Activated naive CD4-positive, alpha-beta T cell treated with anti-CD3 and anti-CD28 coated beads for 36 hours (primary cell): ENCODE measurements around the gene MARCHF10. TPM values are rescaled to one million over a fixed set of nuclear protein-coding genes. Genes with fewer than 3 reads are reported as not detected.

Source experiments
- CTCF ChIA-PET: fragments of 350-600 bp; sonication (Branson Sonifier 250); formaldehyde crosslinking; loops from one replicate; lab custom pipeline; 2021; ENCODE audit warnings: antibody characterized with exemption; lab: Charles Lee
- DNase-seq: peaks from one replicate; pipeline ENCODE4 v3.0.0-alpha.2; 2020
- H3K27ac Mint-ChIP-seq: one replicate; pipeline ENCODE4 v1.8.0; 2021; ENCODE audit warnings: mild to moderate bottlenecking, mixed read lengths
- H3K27me3 Mint-ChIP-seq: one replicate; pipeline ENCODE4 v1.8.0; 2021; ENCODE audit warnings: low read depth, mixed read lengths
- H3K36me3 Mint-ChIP-seq: one replicate; pipeline ENCODE4 v1.8.0; 2021; ENCODE audit warnings: low read depth, mixed read lengths
- H3K4me1 Mint-ChIP-seq: one replicate; pipeline ENCODE4 v1.8.0; 2021; ENCODE audit warnings: low read depth, mixed read lengths
- H3K4me3 Mint-ChIP-seq: one replicate; pipeline ENCODE4 v1.8.0; 2021; ENCODE audit warnings: mild to moderate bottlenecking, moderate library complexity, mixed read lengths
- H3K9me3 Mint-ChIP-seq: one replicate; pipeline ENCODE4 v1.8.0; 2021; ENCODE audit warnings: mixed read lengths
- intact Hi-C: fragments of 100-400 bp; cut with micrococcal nuclease; formaldehyde crosslinking; loops from one replicate; pipeline ENCODE4 v1.15.1; 2023
- total RNA-seq, 2 experiments: library from RNA; stranded (reverse); gene quantifications; one replicate each; pipeline ENCODE4 v1.2.3, GENCODE V29; 2021

MARCHF10 gene
- total RNA-seq, 2 experiments from 2014 or later: not detected

GRCh38 chr17:62717889-62718288 lies 90.2 kb downstream of the MARCHF10 start:
- H3K27ac Mint-ChIP-seq: no peak overlapping the region
- DNase-seq: no peak
- peaks cover 6% of the 10 kb centered on the region for H3K9me3 Mint-ChIP-seq
- H3K36me3 Mint-ChIP-seq: peaks cover 6% of the 10 kb centered on the region
- H3K4me1 Mint-ChIP-seq: peaks cover 14% of the 10 kb centered on the region
- H3K4me3 Mint-ChIP-seq: no peak overlapping the region
- CTCF ChIA-PET: no interaction called here
- H3K27me3 Mint-ChIP-seq: peaks cover 20% of the 10 kb centered on the region
- intact Hi-C loops: no loop called here

GRCh38 chr17:62717589-62717855 lies 90.6 kb downstream of the MARCHF10 start:
- Mint-ChIP-seq H3K36me3 (peaks cover 6% of the 10 kb centered on the region), H3K27me3 (peaks cover 16% of the 10 kb centered on the region), H3K9me3 (peaks cover 6% of the 10 kb centered on the region), H3K4me1 (peaks cover 13% of the 10 kb centered on the region), H3K4me3 (no peak overlapping the region), H3K27ac (no peak overlapping the region)
- intact Hi-C loops: no loop called here
- DNase-seq: no peak
- CTCF ChIA-PET: no interaction called here

- DNase-seq: no peak
- intact Hi-C loops: no loop called here
- Mint-ChIP-seq H3K9me3 (peaks cover 6% of the 10 kb centered on the region), H3K4me3 (no peak overlapping the region), H3K27ac (no peak overlapping the region), H3K4me1 (peaks cover 12% of the 10 kb centered on the region), H3K36me3 (peaks cover 6% of the 10 kb centered on the region), H3K27me3 (peaks cover 13% of the 10 kb centered on the region)
- CTCF ChIA-PET: no interaction called here
Measured at GRCh38 chr17:62716834-62717588, 91.1 kb downstream of the MARCHF10 start.

- Mint-ChIP-seq H3K4me1 (peaks cover 12% of the 10 kb centered on the region), H3K4me3 (no peak overlapping the region), H3K27me3 (peaks cover 9% of the 10 kb centered on the region), H3K36me3 (peaks cover 6% of the 10 kb centered on the region), H3K27ac (no peak overlapping the region), H3K9me3 (peaks cover 6% of the 10 kb centered on the region)
- CTCF ChIA-PET: interaction anchor here (0.6 to 1.3 kb wide), 2 partner anchors 8 to 55 kb away, joined by 3 to 4 read pairs; no protein-coding TSS in a partner anchor
- no peak for DNase-seq
- intact Hi-C loops: no loop called here
Measured at GRCh38 chr17:62715882-62716390, 92.2 kb downstream of the MARCHF10 start.

- intact Hi-C loops: no loop called here
- Mint-ChIP-seq H3K27me3 (no peaks in the 10 kb centered on the region), H3K27ac (no peak overlapping the region), H3K4me1 (peaks cover 6% of the 10 kb centered on the region), H3K36me3 (no peaks in the 10 kb centered on the region), H3K4me3 (no peak overlapping the region), H3K9me3 (no peaks in the 10 kb centered on the region)
- no peak for DNase-seq
- CTCF ChIA-PET: interaction anchor here (0.9 kb wide), 1 partner anchor 11 kb away, joined by 3 read pairs; no protein-coding TSS in a partner anchor
Measured at GRCh38 chr17:62714016-62714777, 93.9 kb downstream of the MARCHF10 start.

GRCh38 chr17:62713086-62713881 lies 94.8 kb downstream of the MARCHF10 start:
- CTCF ChIA-PET: interaction anchor here (0.9 kb wide), 1 partner anchor 10 kb away, joined by 3 read pairs; no protein-coding TSS in a partner anchor
- no peaks in the 10 kb centered on the region for H3K36me3 Mint-ChIP-seq
- no peaks in the 10 kb centered on the region for H3K27me3 Mint-ChIP-seq
- H3K27ac Mint-ChIP-seq: no peak overlapping the region
- H3K9me3 Mint-ChIP-seq: peaks cover 3% of the 10 kb centered on the region
- no peaks in the 10 kb centered on the region for H3K4me1 Mint-ChIP-seq
- intact Hi-C loops: no loop called here
- no peak overlapping the region for H3K4me3 Mint-ChIP-seq
- DNase-seq: no peak

GRCh38 chr17:62712171-62712581 lies 95.9 kb downstream of the MARCHF10 start:
- no peak overlapping the region for H3K4me3 Mint-ChIP-seq
- H3K36me3 Mint-ChIP-seq: no peaks in the 10 kb centered on the region
- DNase-seq: no peak
- H3K27me3 Mint-ChIP-seq: peaks cover 3% of the 10 kb centered on the region
- no peaks in the 10 kb centered on the region for H3K4me1 Mint-ChIP-seq
- intact Hi-C loops: no loop called here
- H3K27ac Mint-ChIP-seq: no peak overlapping the region
- CTCF ChIA-PET: no interaction called here
- H3K9me3 Mint-ChIP-seq: peaks cover 3% of the 10 kb centered on the region

- no peak for DNase-seq
- H3K27me3 Mint-ChIP-seq: peaks cover 20% of the 10 kb centered on the region
- no peak overlapping the region for H3K27ac Mint-ChIP-seq
- H3K36me3 Mint-ChIP-seq: no peaks in the 10 kb centered on the region
- peaks cover 3% of the 10 kb centered on the region for H3K9me3 Mint-ChIP-seq
- peaks cover 4% of the 10 kb centered on the region for H3K4me1 Mint-ChIP-seq
- intact Hi-C loops: loop anchor here (10.0 kb wide), 1 partner anchor 154 kb away; no protein-coding TSS in a partner anchor
- H3K4me3 Mint-ChIP-seq: no peak overlapping the region
- CTCF ChIA-PET: interaction anchor here (0.9 kb wide), 1 partner anchor 201 kb away, joined by 3 read pairs; no protein-coding TSS in a partner anchor
Measured at GRCh38 chr17:62708587-62708986, 99.5 kb downstream of the MARCHF10 start.

GRCh38 chr17:62707425-62707739 lies 100.7 kb downstream of the MARCHF10 start:
- Mint-ChIP-seq H3K4me3 (no peak overlapping the region), H3K9me3 (peaks cover 3% of the 10 kb centered on the region), H3K27ac (no peak overlapping the region), H3K4me1 (peaks cover 4% of the 10 kb centered on the region), H3K36me3 (no peaks in the 10 kb centered on the region), H3K27me3 (peaks cover 26% of the 10 kb centered on the region)
- intact Hi-C loops: loop anchor here (10.0 kb wide), 1 partner anchor 153 kb away; no protein-coding TSS in a partner anchor
- CTCF ChIA-PET: no interaction called here
- DNase-seq: no peak

GRCh38 chr17:62706598-62707424 lies 101.3 kb downstream of the MARCHF10 start:
- H3K36me3 Mint-ChIP-seq: no peaks in the 10 kb centered on the region
- intact Hi-C loops: loop anchor here (10.0 kb wide), 1 partner anchor 152 kb away; no protein-coding TSS in a partner anchor
- DNase-seq: no peak
- H3K27me3 Mint-ChIP-seq: peaks cover 26% of the 10 kb centered on the region
- H3K4me1 Mint-ChIP-seq: peaks cover 4% of the 10 kb centered on the region
- CTCF ChIA-PET: no interaction called here
- no peak overlapping the region for H3K27ac Mint-ChIP-seq
- peaks cover 3% of the 10 kb centered on the region for H3K9me3 Mint-ChIP-seq
- no peak overlapping the region for H3K4me3 Mint-ChIP-seq

GRCh38 chr17:62705778-62706597 lies 102.1 kb downstream of the MARCHF10 start:
- peaks cover 32% of the 10 kb centered on the region for H3K27me3 Mint-ChIP-seq
- peaks cover 4% of the 10 kb centered on the region for H3K4me1 Mint-ChIP-seq
- no peaks in the 10 kb centered on the region for H3K36me3 Mint-ChIP-seq
- intact Hi-C loops: loop anchor here (10.0 kb wide), 1 partner anchor 151 kb away; no protein-coding TSS in a partner anchor
- no peak overlapping the region for H3K27ac Mint-ChIP-seq
- peaks cover 3% of the 10 kb centered on the region for H3K9me3 Mint-ChIP-seq
- H3K4me3 Mint-ChIP-seq: no peak overlapping the region
- CTCF ChIA-PET: interaction anchor here (0.6 kb wide), 1 partner anchor 571 kb away, joined by 3 read pairs; no protein-coding TSS in a partner anchor
- no peak for DNase-seq
